IMR-90 (cell line): ENCODE data around the gene KCTD2. TPM values are rescaled to one million over a fixed set of nuclear protein-coding genes. Genes with fewer than 3 reads are reported as not detected.
A peak's percentile ranks its signal among the peaks of the same experiment; 100 is the strongest.

Experiments
- ATAC-seq: fragments of 200-7000 bp; cut with Tn5 transposase; 2 replicates; pipeline ENCODE4 v1.9.1; 2020; ENCODE audit warnings: low read depth, mild to moderate bottlenecking, moderate library complexity
- BruUV-seq: library from RNA; stranded (reverse); fragments of 400-500 nt; replicated peaks from 2 replicates; lab custom pipeline; 2021; lab: Mats Ljungman, UMichigan
- CTCF ChIA-PET: fragments of 300-600 bp; formaldehyde crosslinking; extraction: SDS; loops from one replicate; lab custom pipeline; 2021; ENCODE audit warnings: antibody characterized with exemption; lab: Yijun Ruan, JAX
- POLR2A ChIA-PET: fragments of 300-600 bp; sonication (Branson Sonifier 250); formaldehyde crosslinking; loops from one replicate; lab custom pipeline; 2022; ENCODE audit warnings: antibody characterized with exemption; ENCODE audit not compliant: unreplicated experiment; lab: Charles Lee
- DNase-seq: peaks from one replicate; pipeline ENCODE4 v3.0.0; 2013
- H2AFZ ChIP-seq: replicated peaks from 2 replicates; pipeline ENCODE3; 2013; ENCODE audit warnings: low read length, mild to moderate bottlenecking; ENCODE audit not compliant: poor library complexity
- H2AK5ac ChIP-seq: 2 replicates; pipeline ENCODE4 v1.6.1; 2013; ENCODE audit warnings: low read depth, low read length, inconsistent platforms
- H2AK9ac ChIP-seq: replicated peaks from 2 replicates; pipeline ENCODE3; 2013; ENCODE audit warnings: mild to moderate bottlenecking, low read depth, low read length, moderate library complexity; ENCODE audit not compliant: poor library complexity
- H2BK120ac ChIP-seq: 2 replicates; pipeline ENCODE4 v1.6.1; 2013; ENCODE audit warnings: low read depth, low read length, inconsistent platforms
- H2BK15ac ChIP-seq: 3 replicates; pipeline ENCODE4 v1.6.1; 2013; ENCODE audit warnings: low read depth, low read length, inconsistent platforms
- H2BK20ac ChIP-seq: 2 replicates; pipeline ENCODE4 v1.6.1; 2013; ENCODE audit warnings: low read depth, mild to moderate bottlenecking, inconsistent platforms, low read length, moderate library complexity
- H2BK5ac ChIP-seq: 2 replicates; pipeline ENCODE4 v1.6.1; 2013; ENCODE audit warnings: mild to moderate bottlenecking, low read depth, low read length, inconsistent platforms; ENCODE audit not compliant: poor library complexity, severe bottlenecking
- H3K14ac ChIP-seq: replicated peaks from 2 replicates; pipeline ENCODE4 v1.6.1; 2013; ENCODE audit warnings: low read depth, low read length, inconsistent platforms
- H3K18ac ChIP-seq: 2 replicates; pipeline ENCODE4 v1.6.1; 2013; ENCODE audit warnings: low read depth, low read length, control low read depth
- H3K23ac ChIP-seq: 2 replicates; pipeline ENCODE4 v1.6.1; 2013; ENCODE audit warnings: low read depth, low read length, inconsistent platforms
- H3K27ac ChIP-seq: 2 replicates; pipeline ENCODE4 v1.5.1; 2013; ENCODE audit warnings: mild to moderate bottlenecking, control low read depth, low read length; ENCODE audit not compliant: insufficient read depth
- H3K27me3 ChIP-seq: 2 replicates; pipeline ENCODE4 v1.6.1; 2013; ENCODE audit warnings: low read length; ENCODE audit not compliant: control insufficient read depth, insufficient read depth
- H3K36me3 ChIP-seq: 2 replicates; pipeline ENCODE4 v1.6.1; 2013; ENCODE audit warnings: low read length, mixed read lengths; ENCODE audit not compliant: control insufficient read depth, insufficient read depth
- H3K4ac ChIP-seq: 2 replicates; pipeline ENCODE4 v1.6.1; 2013; ENCODE audit warnings: low read depth, low read length, inconsistent platforms
- H3K4me1 ChIP-seq: 2 replicates; pipeline ENCODE4 v1.6.1; 2013; ENCODE audit warnings: low read length, mixed read lengths; ENCODE audit not compliant: control insufficient read depth, insufficient read depth
- H3K4me2 ChIP-seq: 2 replicates; pipeline ENCODE4 v1.6.1; 2013; ENCODE audit warnings: low read depth, mild to moderate bottlenecking, control low read depth, low read length, moderate library complexity
- H3K4me3 ChIP-seq: 2 replicates; pipeline ENCODE4 v1.5.1; 2013; ENCODE audit warnings: low read depth, mild to moderate bottlenecking, control low read depth, low read length, moderate library complexity; ENCODE audit not compliant: insufficient read depth
- H3K56ac ChIP-seq: 2 replicates; pipeline ENCODE4 v1.6.1; 2013; ENCODE audit warnings: low read length, inconsistent platforms; ENCODE audit not compliant: insufficient read depth; ENCODE audit errors: extremely low read depth
- H3K79me1 ChIP-seq, 2 experiments: 2 replicates each; pipeline ENCODE4 v1.6.1; 2013; ENCODE audit warnings: low read length in 2 of 2, inconsistent platforms in 1 of 2, low read depth in 1 of 2
- H3K9ac ChIP-seq: 2 replicates; pipeline ENCODE4 v1.6.1; 2013; ENCODE audit warnings: low read depth, low read length, control low read depth
- H3K9me1 ChIP-seq: 2 replicates; pipeline ENCODE4 v1.6.1; 2013; ENCODE audit warnings: low read length, inconsistent platforms; ENCODE audit not compliant: insufficient read depth
- H3K9me3 ChIP-seq: 2 replicates; pipeline ENCODE4 v1.6.1; 2013; ENCODE audit warnings: low read length; ENCODE audit not compliant: control insufficient read depth, insufficient read depth
- H4K20me1 ChIP-seq: 2 replicates; pipeline ENCODE4 v1.6.1; 2013; ENCODE audit warnings: low read length, inconsistent platforms; ENCODE audit not compliant: insufficient read depth
- H4K5ac ChIP-seq: 2 replicates; pipeline ENCODE4 v1.6.1; 2013; ENCODE audit warnings: mild to moderate bottlenecking, low read depth, low read length, control low read depth
- H4K8ac ChIP-seq, 2 experiments: 2 replicates each; pipeline ENCODE4 v1.6.1; 2013; ENCODE audit warnings: low read depth in 2 of 2, low read length in 2 of 2, control low read depth in 1 of 2, inconsistent platforms in 1 of 2
- H4K91ac ChIP-seq: 2 replicates; pipeline ENCODE4 v1.6.1; 2013; ENCODE audit warnings: low read depth, low read length, inconsistent platforms; ENCODE audit not compliant: insufficient read depth
- CEBPB ChIP-seq: IDR thresholded peaks from 2 replicates; pipeline ENCODE4 v1.6.1; 2012; ENCODE audit warnings: low read depth, low read length, improper control_type of control experiment
- CHD1 ChIP-seq: IDR thresholded peaks from 2 replicates; pipeline ENCODE4 v1.6.1; 2012; ENCODE audit warnings: low read depth, low read length, improper control_type of control experiment
- CTCF ChIP-seq: conservative IDR thresholded peaks from 2 replicates; pipeline ENCODE4 v1.5.1; 2012; ENCODE audit warnings: mild to moderate bottlenecking, low read depth, low read length, improper control_type of control experiment
- ELK1 ChIP-seq: fragments of 150-350 bp; IDR thresholded peaks from 2 replicates; pipeline ENCODE4 v1.6.1; 2016; ENCODE audit warnings: low read depth, mild to moderate bottlenecking, low read length, moderate library complexity, borderline replicate concordance
- FOS ChIP-seq: fragments of 150-350 bp; IDR thresholded peaks from 2 replicates; pipeline ENCODE4 v1.6.1; 2016; ENCODE audit warnings: low read depth, low read length
- MAFK ChIP-seq: IDR thresholded peaks from 2 replicates; pipeline ENCODE4 v1.6.1; 2012; ENCODE audit warnings: low read depth, low read length, improper control_type of control experiment
- MAZ ChIP-seq: IDR thresholded peaks from 2 replicates; pipeline ENCODE4 v1.6.1; 2012; ENCODE audit warnings: low read depth, mild to moderate bottlenecking, low read length, improper control_type of control experiment, moderate library complexity, borderline replicate concordance
- MXI1 ChIP-seq: IDR thresholded peaks from 2 replicates; pipeline ENCODE4 v1.6.1; 2012; ENCODE audit warnings: low read depth, mild to moderate bottlenecking, low read length, moderate library complexity, borderline replicate concordance
- NFE2L2 ChIP-seq: fragments of 150-350 bp; IDR thresholded peaks from 2 replicates; pipeline ENCODE4 v1.6.1; 2016; ENCODE audit warnings: low read depth, mild to moderate bottlenecking, low read length
- POLR2A ChIP-seq: IDR thresholded peaks from 2 replicates; pipeline ENCODE4 v1.6.1; 2012; ENCODE audit warnings: mild to moderate bottlenecking, low read depth, low read length
- RAD21 ChIP-seq: IDR thresholded peaks from 2 replicates; pipeline ENCODE4 v1.6.1; 2012; ENCODE audit warnings: low read length, improper control_type of control experiment
- RCOR1 ChIP-seq: IDR thresholded peaks from 2 replicates; pipeline ENCODE4 v1.6.1; 2012; ENCODE audit warnings: mild to moderate bottlenecking, low read length, improper control_type of control experiment; ENCODE audit not compliant: insufficient replicate concordance
- RFX5 ChIP-seq: IDR thresholded peaks from 2 replicates; pipeline ENCODE4 v1.8.0; 2012; ENCODE audit warnings: low read depth, mild to moderate bottlenecking, low read length, moderate library complexity
- SMC3 ChIP-seq: fragments of 150-350 bp; IDR thresholded peaks from 2 replicates; pipeline ENCODE4 v1.6.1; 2016; ENCODE audit warnings: low read depth, mild to moderate bottlenecking, antibody characterized with exemption, low read length, moderate library complexity
- USF2 ChIP-seq: fragments of 150-350 bp; IDR thresholded peaks from 2 replicates; pipeline ENCODE4 v1.6.1; 2017; ENCODE audit warnings: mild to moderate bottlenecking, antibody characterized with exemption, low read length, low read depth
- WGBS, 2 experiments: methylation state at CpG; one replicate each; pipeline versions ENCODE4 v1.1.5 to v1.1.7; 2013; ENCODE audit warnings: missing lambda C conversion rate in 2 of 2; ENCODE audit not compliant: insufficient read length in 1 of 2; ENCODE audit errors: extremely low coverage in 2 of 2; 5-methylcytosine and 5-hydroxymethylcytosine counted together
- dilution Hi-C: fragments of 300-500 bp; cut with HindIII; formaldehyde crosslinking; loops from one replicate; pipeline ENCODE4 v1.14.3; 2018; ENCODE audit warnings: low sequenced_read_pairs; ENCODE audit not compliant: unreplicated experiment
- in situ Hi-C: fragments of 300-500 bp; cut with MboI; formaldehyde crosslinking; loops from 3 replicates; pipeline ENCODE4 v1.14.3; 2019; ENCODE audit warnings: low sequenced_read_pairs, inconsistent platforms, mixed read lengths
- intact Hi-C: fragments of 100-400 bp; cut with micrococcal nuclease; formaldehyde crosslinking; loops from 2 replicates; pipeline ENCODE4 v1.10.0; 2022
- polyA plus RNA-seq, 3 experiments: library from polyadenylated mRNA; depleted of rRNA; stranded (reverse); fragments of >200 nt; gene quantifications; 2 replicates each; pipeline ENCODE4 v1.2.3, GENCODE V29; 2012; ENCODE audit warnings: low replicate concordance in 1 of 3
- total RNA-seq: library from RNA; depleted of rRNA; stranded (reverse); fragments of >200 nt; gene quantifications from 2 replicates; pipeline ENCODE4 v1.2.3, GENCODE V29; 2012

Gene KCTD2
- total and polyA plus RNA-seq, 2 of the 4 experiments (the other 2 are of a cell fraction): 9.1 to 18.4 TPM

- TSS peak; percentile 69 for BruUV-seq
- Histone ChIP-seq H2BK120ac (no peak overlapping the region), H3K56ac (no peak overlapping the region), H2BK15ac (no peak overlapping the region), H3K4ac (no peak overlapping the region), H4K91ac (no peak overlapping the region), H3K23ac (no peak overlapping the region), H3K79me1 (peaks cover 0 to 18% of the 10 kb centered on the region in 2 experiments; a peak in 2 of 4 replicates), H3K18ac (no peak overlapping the region), H3K9me1 (no peaks in the 10 kb centered on the region; the same call in 1 of the 2 replicates), H3K9me3 (no peaks in the 10 kb centered on the region), H3K9ac (no peak overlapping the region), H3K27me3 (no peaks in the 10 kb centered on the region), H3K4me2 (no peak overlapping the region), H3K36me3 (peaks cover 31% of the 10 kb centered on the region), H4K8ac (no peak overlapping the region), H3K27ac (no peak overlapping the region), H2BK5ac (no peak overlapping the region), H3K4me1 (no peaks in the 10 kb centered on the region), H2BK20ac (no peak overlapping the region), H3K4me3 (no peak overlapping the region), H3K14ac (no peak overlapping the region), H2AK9ac (no peak overlapping the region), H4K20me1 (no peaks in the 10 kb centered on the region), H2AK5ac (no peak overlapping the region), H2AFZ (no peak overlapping the region), H4K5ac (no peak overlapping the region)
- dilution Hi-C loops: no loop called here
- intact Hi-C loops: no loop called here
- CTCF ChIA-PET: no interaction called here
- ATAC-seq (no peak), DNase-seq (no peak)
- TF ChIP-seq CHD1 (no peak), POLR2A (no peak), ELK1 (no peak), FOS (no peak), USF2 (no peak), MAFK (no peak), MXI1 (no peak), SMC3 (no peak), CEBPB (no peak), MAZ (no peak), CTCF (no peak), RCOR1 (no peak), RFX5 (no peak), RAD21 (no peak), NFE2L2 (no peak)
- 95% methylated on average over 4 of the region's 19 CpGs; no CpG with 5 or more reads in 1 of the 2 experiments for WGBS, 2 experiments
- POLR2A ChIA-PET: no interaction called here
- in situ Hi-C loops: no loop called here
Measured at GRCh38 chr17:75020331-75021110, 26.5 kb upstream of the KCTD2 start.
